Stimulated activated CD4-positive, alpha-beta T cell treated with anti-CD3 and anti-CD28 coated beads, TNF-alpha, amount 100 ng/mL, for 1 hour (primary cell): ENCODE data around the gene ZAR1L.
"Not testable (repeated sequence)": the region's sequence is repeated elsewhere in the genome, so short reads cannot be mapped to it uniquely, and the experiment has no call there.

ENCODE experiments used
- DNase-seq, 3 donors: peaks; one replicate each; pipeline ENCODE4 v3.0.0-alpha.2; 2020; ENCODE audit warnings: low read depth in 3 of 3, low spot score in 1 of 3

The ZAR1L gene, protein sequence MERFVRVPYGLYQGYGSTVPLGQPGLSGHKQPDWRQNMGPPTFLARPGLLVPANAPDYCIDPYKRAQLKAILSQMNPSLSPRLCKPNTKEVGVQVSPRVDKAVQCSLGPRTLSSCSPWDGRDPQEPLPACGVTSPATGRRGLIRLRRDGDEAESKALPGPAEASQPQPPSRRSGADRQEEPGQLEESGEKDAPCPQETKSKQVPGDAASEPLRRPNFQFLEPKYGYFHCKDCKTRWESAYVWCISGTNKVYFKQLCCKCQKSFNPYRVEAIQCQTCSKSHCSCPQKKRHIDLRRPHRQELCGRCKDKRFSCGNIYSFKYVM

DNA sequence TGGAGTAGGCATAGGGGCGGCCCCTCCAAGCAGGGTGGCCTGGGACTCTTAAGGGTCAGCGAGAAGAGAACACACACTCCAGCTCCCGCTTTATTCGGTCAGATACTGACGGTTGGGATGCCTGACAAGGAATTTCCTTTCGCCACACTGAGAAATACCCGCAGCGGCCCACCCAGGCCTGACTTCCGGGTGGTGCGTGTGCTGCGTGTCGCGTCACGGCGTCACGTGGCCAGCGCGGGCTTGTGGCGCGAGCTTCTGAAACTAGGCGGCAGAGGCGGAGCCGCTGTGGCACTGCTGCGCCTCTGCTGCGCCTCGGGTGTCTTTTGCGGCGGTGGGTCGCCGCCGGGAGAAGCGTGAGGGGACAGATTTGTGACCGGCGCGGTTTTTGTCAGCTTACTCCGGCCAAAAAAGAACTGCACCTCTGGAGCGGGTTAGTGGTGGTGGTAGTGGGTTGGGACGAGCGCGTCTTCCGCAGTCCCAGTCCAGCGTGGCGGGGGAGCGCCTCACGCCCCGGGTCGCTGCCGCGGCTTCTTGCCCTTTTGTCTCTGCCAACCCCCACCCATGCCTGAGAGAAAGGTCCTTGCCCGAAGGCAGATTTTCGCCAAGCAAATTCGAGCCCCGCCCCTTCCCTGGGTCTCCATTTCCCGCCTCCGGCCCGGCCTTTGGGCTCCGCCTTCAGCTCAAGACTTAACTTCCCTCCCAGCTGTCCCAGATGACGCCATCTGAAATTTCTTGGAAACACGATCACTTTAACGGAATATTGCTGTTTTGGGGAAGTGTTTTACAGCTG, at the start of gene ZAR1L, which contains the start of gene BRCA2:
TSS of gene ZAR1L (minus strand) at position 126 of the 790 bp plus-strand sequence. CDS start 3,438 bp downstream, outside the sequence.
TSS of gene BRCA2 (plus strand) at position 271 of the 790 bp plus-strand sequence. CDS start 953 bp downstream, outside the sequence.
- DNase-seq = peak; percentile 56 to 79 (median 72)

DNA sequence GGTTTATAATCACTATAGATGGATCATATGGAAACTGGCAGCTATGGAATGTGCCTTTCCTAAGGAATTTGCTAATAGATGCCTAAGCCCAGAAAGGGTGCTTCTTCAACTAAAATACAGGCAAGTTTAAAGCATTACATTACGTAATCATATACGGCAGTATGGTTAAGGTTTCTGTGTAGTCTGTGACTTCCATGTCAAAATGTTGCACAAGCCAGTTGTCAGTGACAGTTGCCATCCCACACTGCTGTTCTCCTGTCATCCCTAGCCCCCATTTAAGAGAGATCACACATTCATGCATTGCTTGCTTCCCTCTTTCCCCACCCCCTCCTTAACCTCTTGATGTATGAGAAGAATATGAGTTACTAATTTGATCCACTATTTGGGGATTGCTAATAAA, 47.4 kb upstream of the ZAR1L start:
- DNase-seq = no peak

DNA sequence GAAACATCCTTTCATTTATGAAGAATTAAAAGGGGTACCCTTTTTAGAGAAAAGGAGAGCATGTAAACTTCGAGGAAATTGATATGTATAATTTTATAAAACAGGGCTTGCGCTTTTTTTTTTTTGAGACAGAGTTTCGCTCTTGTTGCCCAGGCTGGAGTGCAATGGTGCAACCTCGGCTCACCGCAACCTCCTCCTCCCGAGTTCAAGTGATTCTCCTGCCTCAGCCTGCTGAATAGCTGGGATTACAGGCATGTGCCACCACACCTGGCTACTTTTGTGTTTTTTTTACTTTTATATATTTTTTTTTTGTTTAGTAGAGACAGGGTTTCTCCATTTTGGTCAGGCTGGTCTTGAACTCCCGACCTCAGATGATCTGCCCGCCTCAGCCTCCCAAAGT, 40.8 kb upstream of the ZAR1L start:
- DNase-seq = not testable (repeated sequence)

DNA sequence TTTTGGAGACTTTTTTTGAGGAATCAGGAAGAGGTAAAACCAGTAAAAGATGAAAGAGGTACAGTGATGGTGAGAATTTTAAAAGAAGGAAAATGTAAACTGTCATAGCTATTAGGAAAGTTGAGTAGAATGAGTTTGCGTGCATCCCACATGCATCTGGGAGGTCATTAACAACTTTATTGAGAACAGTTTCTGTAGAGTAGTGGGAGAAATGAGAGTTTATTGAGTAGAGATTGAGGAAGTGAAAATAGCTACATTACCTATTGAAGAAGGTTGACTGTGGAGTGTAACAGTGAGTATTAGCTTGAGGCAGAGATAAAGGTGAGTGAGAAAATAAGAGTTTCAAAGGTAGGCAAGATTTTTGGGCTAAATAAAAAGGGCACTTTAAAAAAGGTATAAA, 38.9 kb upstream of the ZAR1L start:
- DNase-seq = no peak

DNA sequence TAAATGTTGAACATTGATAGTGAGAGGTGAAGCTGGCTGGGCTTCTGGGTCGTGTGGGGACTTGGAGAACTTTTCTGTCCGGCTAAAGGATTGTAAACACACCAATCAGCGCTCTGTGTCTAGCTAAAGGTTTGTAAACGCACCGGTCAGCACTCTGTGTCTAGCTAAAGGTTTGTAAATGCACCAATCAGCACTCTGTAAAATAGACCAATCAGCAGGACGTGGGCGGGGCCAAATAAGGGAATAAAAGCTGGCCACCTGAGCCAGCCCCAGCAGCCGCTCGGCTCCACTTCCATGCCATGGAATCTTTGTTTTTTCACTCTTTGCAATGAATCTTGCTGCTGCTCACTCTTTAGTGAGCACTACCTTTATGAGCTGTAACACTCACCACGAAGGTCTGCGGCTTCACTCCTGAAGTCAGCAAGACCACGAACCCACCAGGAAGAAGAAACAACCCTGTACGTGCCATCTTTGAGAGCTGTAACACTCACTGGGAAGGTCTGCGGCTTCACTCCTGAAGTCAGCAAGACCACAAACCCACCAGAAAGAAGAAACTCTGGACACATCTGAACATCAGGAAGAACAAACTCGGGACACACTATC, 35.8 kb upstream of the ZAR1L start:
- not testable (repeated sequence) for DNase-seq

DNA sequence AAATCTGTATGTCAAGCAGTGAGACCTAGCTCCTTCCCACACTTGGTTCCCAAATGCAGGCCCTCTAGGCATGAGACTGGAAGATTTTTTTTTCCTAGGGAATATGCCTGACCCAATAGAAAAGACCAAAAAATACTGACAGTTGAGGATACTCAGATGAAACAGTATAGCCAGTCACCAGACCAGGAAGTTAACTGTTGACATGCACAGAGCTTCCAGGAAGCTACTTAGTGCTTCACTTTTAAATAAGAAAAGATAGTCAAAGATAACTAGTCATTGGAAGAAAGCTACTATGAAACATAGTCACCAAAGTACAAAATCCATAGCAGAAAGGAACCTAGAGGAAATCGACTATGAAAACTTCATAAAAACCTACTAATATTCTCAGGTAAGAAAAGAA, 32.5 kb upstream of the ZAR1L start:
- no peak for DNase-seq

DNA sequence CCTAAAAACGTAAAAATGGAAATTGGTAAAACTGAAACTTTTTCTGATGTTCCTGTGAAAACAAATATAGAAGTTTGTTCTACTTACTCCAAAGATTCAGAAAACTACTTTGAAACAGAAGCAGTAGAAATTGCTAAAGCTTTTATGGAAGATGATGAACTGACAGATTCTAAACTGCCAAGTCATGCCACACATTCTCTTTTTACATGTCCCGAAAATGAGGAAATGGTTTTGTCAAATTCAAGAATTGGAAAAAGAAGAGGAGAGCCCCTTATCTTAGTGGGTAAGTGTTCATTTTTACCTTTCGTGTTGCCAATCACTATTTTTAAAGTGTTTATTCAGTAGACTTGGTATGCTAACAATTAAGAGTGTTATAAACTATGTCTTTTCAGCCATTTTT, 25.8 kb upstream of the ZAR1L start:
- no peak for DNase-seq

DNA sequence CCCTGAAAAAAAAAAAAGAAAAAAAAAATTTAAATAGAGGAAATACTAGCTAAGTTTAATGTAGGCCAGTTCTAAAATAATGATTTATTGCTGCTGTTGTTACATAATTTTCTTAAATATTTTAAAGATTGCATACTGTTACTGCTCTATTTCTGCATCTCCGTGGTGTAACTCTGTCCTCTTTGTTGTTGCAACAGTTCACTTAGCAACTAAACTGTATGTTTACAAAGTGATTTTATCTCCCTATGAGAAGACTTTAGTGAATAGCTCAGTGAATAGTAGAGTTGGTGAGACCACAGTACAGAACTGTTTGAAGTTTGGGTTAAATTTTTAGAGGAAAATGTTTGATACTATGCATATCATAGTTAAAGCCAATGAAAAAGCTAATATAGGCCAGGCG, 19.5 kb upstream of the ZAR1L start:
- no peak for DNase-seq

DNA sequence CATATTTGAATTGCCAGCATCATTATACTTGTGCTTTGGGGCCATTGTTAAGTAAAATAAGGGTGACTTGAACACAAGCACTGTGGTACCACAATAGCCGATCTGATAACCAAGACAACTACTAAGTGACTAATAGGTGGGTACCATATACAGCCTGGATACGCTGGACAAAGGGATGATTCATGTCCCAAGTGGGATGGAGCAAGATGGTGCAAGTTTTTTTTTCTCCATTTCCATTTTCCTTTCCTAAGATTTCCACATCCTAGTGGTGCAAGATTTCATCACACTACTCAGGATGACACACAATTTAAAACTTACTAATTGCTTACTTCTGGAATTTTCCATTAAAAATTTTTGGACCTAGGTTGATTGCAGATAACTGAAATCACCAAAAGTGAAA, 15.3 kb upstream of the ZAR1L start:
- no peak for DNase-seq

DNA sequence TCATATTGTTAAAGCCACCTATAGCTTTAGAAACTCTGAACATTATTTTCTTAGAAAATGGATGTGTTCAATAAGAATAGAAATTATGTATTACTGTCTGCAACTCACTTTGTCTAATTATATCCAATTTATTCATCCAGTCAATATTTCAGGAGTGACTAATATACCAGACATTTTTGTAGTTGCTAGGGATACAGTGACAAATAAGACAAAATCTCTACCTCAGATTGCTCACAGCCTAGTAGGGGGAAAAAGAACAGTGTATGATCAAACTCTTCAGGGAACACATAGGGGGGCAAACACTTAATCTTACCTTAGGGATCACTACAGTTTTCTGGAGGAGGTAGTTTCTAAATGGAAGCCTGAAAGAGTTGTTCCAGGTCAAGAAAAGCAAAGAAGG, 8.7 kb upstream of the ZAR1L start:
- no peak for DNase-seq

DNA sequence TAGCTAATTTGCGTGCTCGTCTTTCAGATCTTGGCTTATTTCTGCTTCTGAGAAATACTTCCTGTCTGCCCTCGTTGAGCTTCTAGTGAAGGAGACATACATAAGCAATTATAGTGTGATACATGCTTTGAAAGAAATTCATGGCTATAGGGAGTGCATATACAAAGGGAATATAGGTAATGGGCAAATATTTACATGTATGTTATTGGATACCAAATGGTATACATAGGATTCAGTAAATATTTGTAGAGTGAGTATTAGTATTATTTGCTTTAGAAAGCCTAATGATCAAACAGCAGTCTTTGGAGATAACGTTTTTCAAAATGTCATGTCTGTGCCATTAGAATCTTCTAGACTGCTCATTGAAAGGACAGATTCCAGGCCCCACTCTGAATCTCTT, 5.4 kb upstream of the ZAR1L start:
- DNase-seq = no peak

DNA sequence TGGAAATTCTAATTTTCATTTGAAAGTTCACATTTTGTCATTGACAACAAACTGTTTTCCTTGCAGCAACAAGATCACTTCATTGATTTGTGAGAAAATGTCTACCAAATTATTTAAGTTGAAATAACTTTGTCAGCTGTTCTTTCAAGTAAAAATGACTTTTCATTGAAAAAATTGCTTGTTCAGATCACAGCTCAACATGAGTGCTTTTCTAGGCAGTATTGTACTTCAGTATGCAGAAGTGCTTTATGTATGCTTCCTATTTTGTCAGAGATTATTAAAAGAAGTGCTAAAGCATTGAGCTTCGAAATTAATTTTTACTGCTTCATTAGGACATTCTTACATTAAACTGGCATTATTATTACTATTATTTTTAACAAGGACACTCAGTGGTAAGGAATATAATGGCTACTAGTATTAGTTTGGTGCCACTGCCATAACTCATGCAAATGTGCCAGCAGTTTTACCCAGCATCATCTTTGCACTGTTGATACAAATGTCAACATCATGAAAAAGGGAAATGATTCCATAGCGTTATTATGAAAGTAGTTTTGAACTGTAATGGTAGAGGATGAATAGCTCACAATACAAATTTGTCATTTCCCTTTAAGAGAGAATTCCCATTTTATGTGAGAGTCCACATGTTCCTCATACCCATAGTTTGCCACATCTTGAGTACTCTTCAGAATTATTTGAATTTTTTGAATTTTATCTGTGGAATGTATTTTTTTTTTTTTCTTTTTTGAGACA, 2.7 kb upstream of the ZAR1L start:
- no peak for DNase-seq

DNA sequence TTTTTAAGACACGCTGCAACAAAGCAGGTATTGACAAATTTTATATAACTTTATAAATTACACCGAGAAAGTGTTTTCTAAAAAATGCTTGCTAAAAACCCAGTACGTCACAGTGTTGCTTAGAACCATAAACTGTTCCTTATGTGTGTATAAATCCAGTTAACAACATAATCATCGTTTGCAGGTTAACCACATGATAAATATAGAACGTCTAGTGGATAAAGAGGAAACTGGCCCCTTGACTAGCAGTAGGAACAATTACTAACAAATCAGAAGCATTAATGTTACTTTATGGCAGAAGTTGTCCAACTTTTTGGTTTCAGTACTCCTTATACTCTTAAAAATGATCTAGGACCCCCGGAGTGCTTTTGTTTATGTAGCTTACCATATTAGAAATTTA, 1.3 kb upstream of the ZAR1L start:
- DNase-seq = no peak

DNA sequence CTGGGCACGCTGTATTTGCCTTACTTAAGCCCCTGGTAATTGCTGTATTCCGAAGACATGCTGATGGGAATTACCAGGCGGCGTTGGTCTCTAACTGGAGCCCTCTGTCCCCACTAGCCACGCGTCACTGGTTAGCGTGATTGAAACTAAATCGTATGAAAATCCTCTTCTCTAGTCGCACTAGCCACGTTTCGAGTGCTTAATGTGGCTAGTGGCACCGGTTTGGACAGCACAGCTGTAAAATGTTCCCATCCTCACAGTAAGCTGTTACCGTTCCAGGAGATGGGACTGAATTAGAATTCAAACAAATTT, 821 bp upstream of the ZAR1L start:
- no peak for DNase-seq

DNA sequence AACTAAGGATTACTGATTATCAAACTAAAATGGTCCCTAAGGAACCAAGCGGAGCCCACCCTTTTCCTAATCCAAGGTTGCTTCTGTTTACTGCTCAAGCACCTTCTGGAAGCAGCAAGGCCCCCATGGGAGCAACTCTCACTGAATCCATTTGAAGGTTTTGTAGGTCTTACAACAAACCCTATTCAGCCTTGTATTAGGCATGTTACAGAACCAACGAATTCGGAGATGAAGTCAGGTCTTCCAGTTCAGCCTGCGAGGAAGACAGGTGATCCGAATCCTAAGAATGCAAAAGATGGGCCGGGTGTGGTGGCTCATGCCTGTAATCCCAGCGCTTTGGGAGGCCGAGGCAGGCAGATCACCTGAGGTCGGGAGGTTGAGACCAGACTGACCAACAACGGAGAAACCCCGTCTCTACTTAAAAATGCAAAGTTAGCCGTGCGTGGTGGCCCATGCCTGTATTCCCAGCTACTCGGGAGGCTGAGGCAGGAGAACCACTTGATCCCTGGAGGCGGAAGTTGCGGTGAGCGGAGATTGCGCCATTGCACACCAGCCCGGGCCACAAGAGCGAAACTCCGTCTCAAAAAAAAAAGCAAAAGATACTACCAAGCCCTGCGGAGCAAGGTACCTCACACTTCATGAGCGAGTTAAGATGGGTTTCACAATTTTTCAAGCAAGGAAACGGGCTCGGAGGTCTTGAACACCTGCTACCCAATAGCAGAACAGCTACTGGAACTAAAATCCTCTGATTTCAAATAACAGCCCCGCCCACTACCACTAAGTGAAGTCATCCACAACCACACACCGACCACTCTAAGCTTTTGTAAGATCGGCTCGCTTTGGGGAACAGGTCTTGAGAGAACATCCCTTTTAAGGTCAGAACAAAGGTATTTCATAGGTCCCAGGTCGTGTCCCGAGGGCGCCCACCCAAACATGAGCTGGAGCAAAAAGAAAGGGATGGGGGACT, 609 bp downstream of the ZAR1L start:
- DNase-seq = peak in 1 of 3 donors; percentile 20

DNA sequence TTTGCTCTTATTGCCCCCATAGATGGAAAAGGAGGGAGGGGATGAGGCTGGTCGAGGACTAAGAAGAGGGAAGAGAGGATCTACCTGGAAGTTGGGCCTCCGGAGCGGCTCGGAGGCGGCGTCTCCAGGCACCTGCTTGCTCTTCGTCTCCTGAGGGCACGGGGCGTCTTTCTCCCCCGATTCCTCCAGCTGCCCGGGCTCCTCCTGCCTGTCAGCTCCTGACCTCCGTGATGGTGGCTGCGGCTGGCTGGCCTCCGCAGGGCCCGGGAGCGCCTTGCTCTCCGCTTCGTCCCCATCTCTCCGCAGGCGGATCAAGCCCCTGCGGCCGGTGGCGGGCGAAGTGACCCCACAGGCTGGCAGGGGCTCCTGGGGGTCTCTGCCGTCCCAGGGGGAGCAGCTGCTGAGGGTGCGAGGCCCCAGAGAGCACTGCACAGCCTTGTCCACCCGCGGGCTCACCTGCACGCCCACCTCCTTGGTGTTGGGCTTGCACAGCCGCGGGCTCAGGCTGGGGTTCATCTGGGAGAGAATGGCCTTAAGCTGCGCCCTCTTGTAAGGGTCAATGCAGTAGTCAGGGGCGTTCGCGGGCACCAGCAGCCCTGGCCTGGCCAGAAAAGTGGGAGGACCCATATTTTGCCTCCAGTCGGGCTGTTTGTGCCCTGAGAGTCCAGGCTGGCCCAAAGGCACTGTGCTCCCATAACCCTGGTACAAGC, 3.8 kb downstream of the ZAR1L start:
- no peak for DNase-seq

DNA sequence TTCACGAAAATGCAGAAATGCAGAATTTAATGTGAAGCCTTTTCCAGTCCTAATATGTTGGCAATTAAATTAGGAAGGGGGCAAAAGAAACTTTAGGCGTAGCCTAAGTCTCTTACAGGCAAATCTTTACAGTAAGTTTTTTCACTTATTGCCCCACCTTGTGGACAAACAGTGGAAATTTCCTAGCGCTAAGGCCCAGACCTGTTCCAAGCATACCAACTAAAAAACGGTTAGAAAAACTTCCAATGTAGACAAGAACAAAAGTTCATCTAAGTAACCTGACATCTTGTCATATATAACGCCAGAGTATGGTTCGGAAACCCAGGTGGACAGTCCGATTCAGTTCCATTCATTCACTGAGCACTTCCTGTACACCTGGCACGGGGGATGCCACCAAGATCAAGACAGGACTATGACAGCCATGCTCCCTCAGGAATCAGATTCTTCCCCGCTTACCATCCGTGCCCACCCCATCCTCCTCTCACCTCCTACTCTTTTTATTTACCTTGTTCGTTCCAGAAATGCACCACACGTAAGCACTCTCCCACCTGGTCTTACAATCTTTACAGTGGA, 4.9 kb downstream of the ZAR1L start:
- no peak for DNase-seq

DNA sequence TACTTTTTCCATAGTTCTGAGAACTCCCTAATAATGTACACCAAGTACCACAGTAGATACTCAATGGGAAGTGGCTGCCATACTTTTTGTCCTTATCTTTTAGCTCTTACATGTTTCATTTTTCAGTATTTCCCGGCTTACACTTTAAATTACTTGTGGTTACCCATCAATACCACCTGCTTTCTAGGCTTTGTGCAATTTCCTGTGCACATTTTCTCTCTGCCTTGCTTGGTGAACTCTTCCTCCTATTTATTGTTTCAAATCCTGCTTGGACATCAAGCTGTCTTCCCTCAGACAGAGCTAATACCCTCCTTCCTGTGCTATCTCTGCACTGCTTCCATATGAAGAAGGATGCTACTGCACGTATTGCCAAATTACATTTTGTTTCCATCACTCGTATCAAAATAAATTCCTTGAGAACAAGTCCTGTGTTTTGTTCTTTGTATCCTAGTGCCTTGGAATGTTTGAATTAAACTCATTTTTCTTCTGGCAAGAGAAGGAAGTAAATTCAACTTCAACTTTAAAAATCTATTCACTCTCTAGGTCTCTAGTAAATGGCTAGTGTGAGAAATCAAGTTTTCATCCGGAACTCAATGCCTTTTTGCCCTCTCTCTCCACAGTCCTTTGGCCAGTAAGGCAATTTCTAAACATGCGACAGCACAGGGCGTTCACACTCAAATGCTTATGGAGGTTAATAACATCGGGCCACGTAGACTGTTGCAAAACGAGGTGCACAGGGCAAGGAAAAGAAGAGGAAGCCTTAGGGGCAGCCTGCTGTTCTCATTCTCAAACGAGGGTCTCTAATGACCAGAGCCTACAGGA, 5.6 kb downstream of the ZAR1L start:
- DNase-seq = no peak

DNA sequence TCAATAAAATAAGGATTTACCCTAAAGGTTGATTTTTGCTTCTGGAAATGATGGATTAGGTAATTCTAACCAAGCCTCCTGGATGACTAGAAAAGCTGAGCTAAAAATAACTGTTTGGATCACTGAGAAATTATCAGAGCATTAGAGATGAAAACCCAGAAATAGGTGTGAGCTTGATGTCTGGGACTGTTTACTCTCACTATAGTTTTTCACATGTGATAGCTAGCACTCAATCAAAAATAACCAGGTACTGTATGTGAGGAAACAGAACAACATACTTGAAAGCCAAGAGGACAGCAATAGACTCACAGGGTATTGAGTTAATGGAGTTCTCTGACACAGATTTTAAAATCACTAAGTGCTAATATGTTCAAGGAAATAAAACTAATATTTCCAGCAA, 9.5 kb downstream of the ZAR1L start:
- no peak for DNase-seq
